ENCODE measurements around the gene DIPK2A. TPM values are rescaled to one million over a fixed set of nuclear protein-coding genes. Genes with fewer than 3 reads are reported as not detected.

DIPK2A gene
- total and polyA plus RNA-seq, 2 of the 4 experiments (the other 2 are of a cell fraction): 9.3 to 14.0 TPM

GRCh38 chr3:143972155-143972504 is 507 bp downstream of the DIPK2A start:
- H3K4ac ChIP-seq (ENCODE audit: low read depth, low read length): no peak overlapping the region
- H2BK120ac ChIP-seq (ENCODE audit: low read depth, low read length): no peak overlapping the region
- H3K4me1 ChIP-seq (ENCODE audit: control insufficient read depth, insufficient read depth, low read length): no peaks in the 10 kb centered on the region
- intact Hi-C loops (cut with micrococcal nuclease) (loop anchor here (2.0 to 10.0 kb wide), 4 partner anchors 323 to 1795 kb away; no protein-coding TSS in a partner anchor), dilution Hi-C loops (cut with HindIII; ENCODE audit: low sequenced_read_pairs, unreplicated experiment) (no loop called here), in situ Hi-C loops (cut with MboI; ENCODE audit: low sequenced_read_pairs) (no loop called here)
- peak overlapping the region; percentile 72 for H3K4me2 ChIP-seq (ENCODE audit: low read depth, low read length)
- no peak overlapping the region; a peak in 1 of 4 replicates for H4K8ac ChIP-seq (ENCODE audit: low read depth in 2 of 2, low read length in 2 of 2)
- H3K27ac ChIP-seq (ENCODE audit: insufficient read depth, low read length): peak overlapping the region; percentile 39
- 0% methylated on average over 23 of the region's 42 CpGs; no CpG with 5 or more reads in 1 of the 2 experiments for WGBS, 2 experiments (ENCODE audit: extremely low coverage in 2 of 2, insufficient read length in 1 of 2)
- H3K27me3 ChIP-seq (ENCODE audit: control insufficient read depth, insufficient read depth, low read length): no peaks in the 10 kb centered on the region
- DNase-seq: no peak
- no peak overlapping the region for H3K23ac ChIP-seq (ENCODE audit: low read depth, low read length)
- H4K91ac ChIP-seq (ENCODE audit: insufficient read depth, low read depth, low read length): peak overlapping the region; percentile 26; the same call in 1 of the 2 replicates
- H4K5ac ChIP-seq (ENCODE audit: low read depth, low read length): no peak overlapping the region
- peak overlapping the region; percentile 51 for H3K4me3 ChIP-seq (ENCODE audit: insufficient read depth, low read depth, low read length)
- no peaks in the 10 kb centered on the region for H3K9me1 ChIP-seq (ENCODE audit: insufficient read depth, low read length)
- peak overlapping the region; percentile 57 for H3K9ac ChIP-seq (ENCODE audit: low read depth, low read length)
- peaks cover 0 to 7% of the 10 kb centered on the region in 2 experiments; a peak in 2 of 4 replicates for H3K79me1 ChIP-seq (ENCODE audit: low read depth in 1 of 2, low read length in 2 of 2)
- no peaks in the 10 kb centered on the region for H3K9me3 ChIP-seq (ENCODE audit: control insufficient read depth, insufficient read depth, low read length)
- H4K20me1 ChIP-seq (ENCODE audit: insufficient read depth, low read length): no peaks in the 10 kb centered on the region; the same call in 1 of the 2 replicates
- POLR2A ChIA-PET (ENCODE audit: unreplicated experiment): interaction anchor here (0.6 to 1.4 kb wide), 3 partner anchors 36 to 740 kb away, joined by 4 to 9 read pairs (median 5); no protein-coding TSS in a partner anchor
- no peak overlapping the region for H2BK15ac ChIP-seq (ENCODE audit: low read depth, low read length)
- peak; percentile 6 for ATAC-seq (ENCODE audit: low read depth)
- H2BK20ac ChIP-seq (ENCODE audit: low read depth, low read length): no peak overlapping the region
- peak overlapping the region; percentile 55 for H2BK5ac ChIP-seq (ENCODE audit: low read depth, low read length, poor library complexity, severe bottlenecking)
- CTCF ChIA-PET: interaction anchor here (0.6 to 1.2 kb wide), 5 partner anchors 15 to 1592 kb away, joined by 3 read pairs; no protein-coding TSS in a partner anchor
- no peak overlapping the region for H3K18ac ChIP-seq (ENCODE audit: low read depth, low read length)
- H2AFZ ChIP-seq (replicated peaks; ENCODE audit: low read length, poor library complexity): peak overlapping the region; percentile 99
- BruUV-seq (replicated peaks): no TSS peak
- H3K14ac ChIP-seq (replicated peaks; ENCODE audit: low read depth, low read length): no peak overlapping the region
- TF ChIP-seq USF2 (IDR thresholded peaks at IDR 0.05; ENCODE audit: low read depth, low read length) (no peak), BHLHE40 (IDR thresholded peaks at IDR 0.05; ENCODE audit: low read depth, low read length) (0 out of 2 replicates have a peak, but pooled peaks have one; percentile 28), CHD1 (IDR thresholded peaks at IDR 0.05; ENCODE audit: low read depth, low read length) (0 out of 2 replicates have a peak, but pooled peaks have one; percentile 6)
- H2AK9ac ChIP-seq (replicated peaks; ENCODE audit: low read depth, low read length, poor library complexity): peak overlapping the region; percentile 60
- H3K56ac ChIP-seq (ENCODE audit: extremely low read depth, insufficient read depth, low read length): no peak overlapping the region
- H2AK5ac ChIP-seq (ENCODE audit: low read depth, low read length): no peak overlapping the region
- H3K36me3 ChIP-seq (ENCODE audit: control insufficient read depth, insufficient read depth, low read length): no peaks in the 10 kb centered on the region

Measured in IMR-90 (cell line).